ENCODE measurements around the gene SLC38A10. TPM values are rescaled to one million over a fixed set of nuclear protein-coding genes. Genes with fewer than 3 reads are reported as not detected.

Gene SLC38A10
- total and polyA plus RNA-seq, 2 of the 4 experiments (the other 2 are of a cell fraction) = 12.7 to 46.7 TPM

- intact Hi-C loops (cut with micrococcal nuclease) (no loop called here), in situ Hi-C loops (cut with MboI; ENCODE audit: low sequenced_read_pairs) (no loop called here), dilution Hi-C loops (cut with HindIII; ENCODE audit: low sequenced_read_pairs, unreplicated experiment) (no loop called here)
- no peak overlapping the region for H3K23ac ChIP-seq (ENCODE audit: low read depth, low read length)
- no peak overlapping the region for H2BK120ac ChIP-seq (ENCODE audit: low read depth, low read length)
- H3K4me3 ChIP-seq (ENCODE audit: insufficient read depth, low read depth, low read length) = no peak overlapping the region
- H3K56ac ChIP-seq (ENCODE audit: extremely low read depth, insufficient read depth, low read length) = no peak overlapping the region
- H2AK9ac ChIP-seq (replicated peaks; ENCODE audit: low read depth, low read length, poor library complexity) = no peak overlapping the region
- ChIA-PET CTCF (interaction anchor here (0.5 to 0.6 kb wide), 2 partner anchors 20 to 1153 kb away, joined by 3 to 4 read pairs; no protein-coding TSS in a partner anchor), POLR2A (ENCODE audit: unreplicated experiment) (no interaction called here)
- no peaks in the 10 kb centered on the region for H3K9me3 ChIP-seq (ENCODE audit: control insufficient read depth, insufficient read depth, low read length)
- no peak overlapping the region for H2AK5ac ChIP-seq (ENCODE audit: low read depth, low read length)
- H3K9ac ChIP-seq (ENCODE audit: low read depth, low read length) = no peak overlapping the region
- DNase-seq (no peak), ATAC-seq (ENCODE audit: low read depth) (no peak)
- H3K18ac ChIP-seq (ENCODE audit: low read depth, low read length) = no peak overlapping the region
- no peaks in the 10 kb centered on the region for H3K36me3 ChIP-seq (ENCODE audit: control insufficient read depth, insufficient read depth, low read length)
- H4K91ac ChIP-seq (ENCODE audit: insufficient read depth, low read depth, low read length) = no peak overlapping the region
- H3K27me3 ChIP-seq (ENCODE audit: control insufficient read depth, insufficient read depth, low read length) = 0 out of 2 replicates have a peak, but pooled peaks cover 3% of the 10 kb centered on the region
- H2AFZ ChIP-seq (replicated peaks; ENCODE audit: low read length, poor library complexity) = peak overlapping the region; percentile 14
- H2BK15ac ChIP-seq (ENCODE audit: low read depth, low read length) = no peak overlapping the region
- no peak overlapping the region for H4K5ac ChIP-seq (ENCODE audit: low read depth, low read length)
- H2BK5ac ChIP-seq (ENCODE audit: low read depth, low read length, poor library complexity, severe bottlenecking) = no peak overlapping the region
- 96% methylated on average over 10 of the region's 17 CpGs; no CpG with 5 or more reads in 1 of the 2 experiments for whole genome bisulfite sequencing, 2 experiments (ENCODE audit: extremely low coverage in 2 of 2, insufficient read length in 1 of 2)
- H4K8ac ChIP-seq (ENCODE audit: low read depth in 2 of 2, low read length in 2 of 2) = no peak overlapping the region
- no TSS peak for BruUV-seq (replicated peaks)
- no peak overlapping the region for H3K4ac ChIP-seq (ENCODE audit: low read depth, low read length)
- no peak overlapping the region for H2BK20ac ChIP-seq (ENCODE audit: low read depth, low read length)
- no peaks in the 10 kb centered on the region for H3K79me1 ChIP-seq (ENCODE audit: low read depth in 1 of 2, low read length in 2 of 2)
- no peaks in the 10 kb centered on the region for H3K9me1 ChIP-seq (ENCODE audit: insufficient read depth, low read length)
- H3K4me1 ChIP-seq (ENCODE audit: control insufficient read depth, insufficient read depth, low read length) = peaks cover 6% of the 10 kb centered on the region; the same call in 1 of the 2 replicates
- no peak overlapping the region for H3K4me2 ChIP-seq (ENCODE audit: low read depth, low read length)
- no peaks in the 10 kb centered on the region for H4K20me1 ChIP-seq (ENCODE audit: insufficient read depth, low read length)
- no peak overlapping the region for H3K27ac ChIP-seq (ENCODE audit: insufficient read depth, low read length)
- H3K14ac ChIP-seq (replicated peaks; ENCODE audit: low read depth, low read length) = no peak overlapping the region
- TF ChIP-seq CEBPB (IDR thresholded peaks at IDR 0.05; ENCODE audit: low read depth, low read length) (no peak), POLR2A (IDR thresholded peaks at IDR 0.05; ENCODE audit: low read depth, low read length) (no peak), SMC3 (IDR thresholded peaks at IDR 0.05; ENCODE audit: low read depth, low read length) (no peak), MAZ (IDR thresholded peaks at IDR 0.05; ENCODE audit: borderline replicate concordance, low read depth, low read length) (no peak), RCOR1 (IDR thresholded peaks at IDR 0.05; ENCODE audit: insufficient replicate concordance, low read length) (no peak)
These were observed 11.9 kb upstream of the SLC38A10 start for GRCh38 chr17:81306898-81307510.

Data from IMR-90 (cell line).